GM19463 (cell line): Measurements from ENCODE around the gene TSPAN13.

Experiments used
- ATAC-seq: cut with Tn5 transposase; IDR thresholded peaks from one replicate; pipeline ENCODE4 v1.9.1; 2021; ENCODE audit warnings: mild to moderate bottlenecking, moderate library complexity; ENCODE audit not compliant: unreplicated experiment

The TSPAN13 gene

DNA sequence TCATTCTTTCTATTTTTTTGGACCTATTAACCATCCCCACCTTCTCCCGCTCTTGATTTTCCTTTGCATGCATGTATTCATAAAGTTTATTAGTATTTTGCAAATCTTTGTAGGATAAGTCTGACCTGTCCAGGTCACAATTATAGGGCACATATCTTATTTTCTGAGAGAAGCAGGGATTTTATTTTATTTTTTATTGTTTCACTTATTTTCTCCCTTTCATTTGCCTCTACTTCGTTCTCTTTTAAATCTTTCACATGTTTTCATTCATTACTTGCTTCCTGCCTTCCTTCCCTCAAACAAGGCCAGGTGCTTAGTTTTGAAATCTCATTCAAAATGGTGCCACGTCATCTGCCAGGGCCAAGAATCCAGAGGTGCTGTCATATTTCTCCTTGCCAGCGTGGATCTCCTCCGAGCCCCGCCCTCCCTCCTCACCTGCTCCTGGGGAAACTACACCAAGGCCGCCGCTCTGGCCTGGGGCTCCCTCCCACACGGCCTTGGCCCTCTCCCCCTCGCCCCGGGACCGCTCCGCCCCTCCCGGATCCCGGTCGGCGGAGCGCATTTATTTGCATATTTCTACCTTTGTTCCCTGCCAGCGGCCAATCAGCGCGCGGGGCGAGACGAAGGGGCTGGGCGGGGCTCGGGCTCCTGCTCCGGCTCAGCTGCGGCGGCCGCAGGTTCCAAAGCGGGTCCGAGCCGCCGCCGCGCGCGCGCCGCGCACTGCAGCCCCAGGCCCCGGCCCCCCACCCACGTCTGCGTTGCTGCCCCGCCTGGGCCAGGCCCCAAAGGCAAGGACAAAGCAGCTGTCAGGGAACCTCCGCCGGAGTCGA is at the start of gene TSPAN13:
TSPAN13 (plus strand) TSS at position 654 of the 830 bp plus-strand sequence. CDS start 213 bp downstream, outside the sequence.
- peak; percentile 62 for ATAC-seq

- ATAC-seq: no peak
Measured at GRCh38 chr7:16708511-16708910, 45.0 kb upstream of the TSPAN13 start.

DNA sequence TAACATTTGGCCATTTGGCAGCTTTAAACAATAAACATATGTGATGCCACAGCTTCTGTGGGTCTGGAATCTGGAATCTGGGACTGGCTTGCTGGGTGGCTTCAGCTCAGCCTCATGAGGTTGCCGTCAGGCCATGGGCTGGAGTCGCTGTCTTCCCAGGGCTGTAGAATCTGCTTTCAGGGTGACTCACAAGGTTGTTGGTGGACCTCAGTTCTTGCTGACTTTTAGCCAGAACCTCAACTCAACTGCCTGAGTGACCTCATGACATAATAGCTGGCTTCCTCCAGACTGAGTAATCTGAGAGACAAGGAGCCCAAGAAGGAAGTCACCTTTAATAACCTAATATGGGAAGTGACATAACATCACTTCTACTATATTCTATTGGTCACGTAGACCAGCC is 44.6 kb upstream of the TSPAN13 start:
- ATAC-seq: no peak

DNA sequence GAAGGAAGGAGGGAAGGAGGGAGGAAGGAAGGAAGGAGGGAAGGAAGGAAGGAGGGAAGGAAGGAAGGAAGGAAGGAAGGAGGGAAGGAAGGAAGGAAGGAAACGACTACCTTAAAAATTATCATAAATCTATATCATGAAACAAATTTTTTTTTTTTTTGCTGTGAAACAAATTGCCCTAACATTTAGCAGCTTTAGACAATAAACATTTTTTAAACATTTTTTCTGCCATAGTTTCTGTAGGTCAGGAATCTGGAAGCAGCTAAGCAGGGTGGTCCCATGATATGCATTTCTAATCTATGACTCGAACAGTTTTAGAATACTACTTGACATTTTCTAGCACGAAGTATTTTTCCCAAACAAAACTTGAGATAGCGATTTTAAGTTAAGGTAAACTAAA is 42.9 kb upstream of the TSPAN13 start:
- no peak for ATAC-seq

GRCh38 chr7:16711730-16712129 is 41.8 kb upstream of the TSPAN13 start:
- ATAC-seq: no peak

GRCh38 chr7:16712916-16713315 is 40.6 kb upstream of the TSPAN13 start:
- ATAC-seq: no peak

GRCh38 chr7:16715928-16716327 is 37.6 kb upstream of the TSPAN13 start:
- no peak for ATAC-seq

GRCh38 chr7:16718111-16718656 is 35.4 kb upstream of the TSPAN13 start:
- no peak for ATAC-seq

DNA sequence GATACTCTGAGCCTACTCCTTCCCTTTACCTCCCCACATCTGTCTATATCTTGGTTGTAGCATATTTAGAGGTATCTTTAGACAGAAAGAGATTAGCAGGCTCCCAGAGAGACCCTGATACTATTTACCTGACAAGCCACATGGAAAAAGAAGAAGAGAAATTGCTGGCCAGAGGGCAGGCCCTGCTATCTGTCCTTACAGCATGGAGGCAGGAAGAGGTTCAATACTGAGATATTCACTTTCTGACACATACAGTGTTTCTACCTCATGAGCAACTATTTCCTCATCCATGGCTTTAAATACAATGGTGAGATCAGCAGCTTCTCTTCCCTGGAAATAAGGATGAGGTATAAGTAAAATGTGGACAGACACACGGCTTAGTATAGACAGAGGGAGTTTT is 33.9 kb upstream of the TSPAN13 start:
- ATAC-seq: no peak

GRCh38 chr7:16721541-16721940 is 32.0 kb upstream of the TSPAN13 start:
- ATAC-seq: no peak

DNA sequence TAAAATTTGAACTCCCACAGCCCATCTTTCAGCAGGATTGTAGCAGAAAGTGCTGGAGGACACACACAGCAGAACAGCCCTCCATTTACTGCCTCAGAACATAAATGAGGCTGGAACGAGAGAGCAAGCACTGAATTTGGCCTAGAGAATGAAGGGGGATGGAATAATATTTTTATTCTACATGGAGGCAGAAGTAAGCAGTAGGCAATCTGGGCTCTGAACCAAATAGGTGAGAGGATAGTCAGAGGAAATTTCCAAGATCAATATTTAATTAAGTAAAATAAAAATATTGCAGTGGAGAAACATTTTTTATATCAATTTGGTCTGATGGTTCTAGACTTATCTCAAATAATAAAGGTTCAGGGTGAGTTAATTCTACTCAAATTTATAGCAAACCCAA is 29.2 kb upstream of the TSPAN13 start:
- no peak for ATAC-seq

- ATAC-seq: no peak
Measured at GRCh38 chr7:16726189-16726588, 27.4 kb upstream of the TSPAN13 start.

- ATAC-seq: no peak
Measured at GRCh38 chr7:16727736-16728135, 25.8 kb upstream of the TSPAN13 start.

GRCh38 chr7:16728811-16729210 is 24.7 kb upstream of the TSPAN13 start:
- ATAC-seq: no peak

DNA sequence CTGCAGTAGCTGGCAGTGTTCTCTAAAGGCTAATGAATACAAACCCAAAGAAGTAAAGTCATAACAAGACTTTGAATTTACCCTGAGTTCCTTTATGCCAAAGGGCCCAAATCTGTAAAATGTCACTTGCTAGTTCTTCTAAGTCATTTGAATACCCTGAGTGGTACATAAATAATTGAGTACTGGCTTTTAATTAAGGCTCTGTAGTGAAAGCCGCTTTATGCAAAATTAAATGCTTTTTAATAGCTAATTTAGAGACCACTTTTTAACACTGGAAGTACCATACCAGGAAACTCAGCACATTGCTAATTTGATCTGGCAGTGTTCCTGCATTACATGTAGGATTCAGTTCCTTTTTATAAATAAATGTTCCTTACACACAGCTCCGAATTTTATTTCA is 24.0 kb upstream of the TSPAN13 start:
- ATAC-seq: no peak

DNA sequence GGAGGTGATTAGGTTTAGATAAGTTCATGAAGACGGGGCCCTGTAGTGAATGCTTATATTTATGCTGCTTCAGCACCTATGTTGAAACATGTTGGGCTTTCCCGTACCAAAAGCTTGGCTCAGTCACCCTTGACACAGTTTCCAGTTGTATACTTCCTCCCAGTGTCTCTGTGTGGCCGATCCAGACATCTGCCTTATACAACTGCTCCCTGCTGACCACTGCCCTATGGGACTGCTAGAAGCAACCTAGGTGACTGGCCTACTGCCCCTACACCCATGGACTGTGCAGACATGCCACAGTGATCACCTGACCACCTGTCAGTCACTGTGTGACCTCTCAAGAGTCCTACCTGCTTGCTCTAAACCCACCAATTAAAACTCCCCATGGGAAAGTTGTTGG is 22.6 kb upstream of the TSPAN13 start:
- no peak for ATAC-seq

DNA sequence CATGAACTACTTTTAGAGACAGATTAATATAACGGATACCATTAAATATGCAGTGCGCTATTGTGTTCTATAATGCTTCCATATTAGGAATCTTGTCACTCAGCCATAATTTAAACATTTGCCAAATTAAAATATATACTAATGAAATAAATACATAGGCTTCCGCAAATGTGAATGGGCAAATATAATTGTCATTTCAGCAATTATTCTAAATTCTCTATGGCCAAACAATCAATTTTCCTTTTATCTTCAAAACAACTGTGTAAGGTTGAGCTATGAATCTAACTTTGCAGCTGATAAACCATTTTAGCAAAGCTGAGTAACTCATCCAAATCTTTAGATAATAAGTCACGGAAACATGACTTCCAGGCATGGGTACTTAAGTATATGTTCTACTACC is 20.7 kb upstream of the TSPAN13 start:
- no peak for ATAC-seq

DNA sequence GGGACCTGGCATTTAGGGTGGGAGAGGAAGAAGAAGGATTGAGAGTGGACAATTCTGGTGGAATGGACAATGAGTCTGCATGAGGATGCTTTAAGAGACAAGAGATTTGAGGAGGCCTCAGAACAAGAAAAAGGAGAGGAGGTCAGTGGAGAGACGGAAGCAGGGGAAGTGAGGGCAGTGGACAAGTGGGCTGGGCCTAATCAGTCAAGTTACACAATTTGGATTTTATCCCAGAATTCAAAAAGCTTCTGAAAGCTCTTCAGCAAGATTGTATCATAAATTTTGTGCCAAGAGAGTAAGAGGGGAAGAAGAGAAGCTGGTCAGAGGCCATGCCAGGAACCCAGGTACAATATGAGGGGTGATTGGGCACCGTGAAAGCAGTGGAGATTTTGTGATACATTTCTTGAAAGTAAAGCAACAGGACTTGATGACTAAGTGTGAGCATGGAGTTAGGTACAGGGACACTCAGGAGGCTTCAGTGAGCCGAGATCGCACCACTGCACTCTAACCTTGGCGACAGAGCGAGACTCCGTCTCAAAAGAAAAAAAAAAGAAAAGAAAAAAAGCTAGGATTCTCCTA is 19.3 kb upstream of the TSPAN13 start:
- ATAC-seq: no peak

GRCh38 chr7:16735020-16735419 is 18.5 kb upstream of the TSPAN13 start:
- ATAC-seq: no peak

DNA sequence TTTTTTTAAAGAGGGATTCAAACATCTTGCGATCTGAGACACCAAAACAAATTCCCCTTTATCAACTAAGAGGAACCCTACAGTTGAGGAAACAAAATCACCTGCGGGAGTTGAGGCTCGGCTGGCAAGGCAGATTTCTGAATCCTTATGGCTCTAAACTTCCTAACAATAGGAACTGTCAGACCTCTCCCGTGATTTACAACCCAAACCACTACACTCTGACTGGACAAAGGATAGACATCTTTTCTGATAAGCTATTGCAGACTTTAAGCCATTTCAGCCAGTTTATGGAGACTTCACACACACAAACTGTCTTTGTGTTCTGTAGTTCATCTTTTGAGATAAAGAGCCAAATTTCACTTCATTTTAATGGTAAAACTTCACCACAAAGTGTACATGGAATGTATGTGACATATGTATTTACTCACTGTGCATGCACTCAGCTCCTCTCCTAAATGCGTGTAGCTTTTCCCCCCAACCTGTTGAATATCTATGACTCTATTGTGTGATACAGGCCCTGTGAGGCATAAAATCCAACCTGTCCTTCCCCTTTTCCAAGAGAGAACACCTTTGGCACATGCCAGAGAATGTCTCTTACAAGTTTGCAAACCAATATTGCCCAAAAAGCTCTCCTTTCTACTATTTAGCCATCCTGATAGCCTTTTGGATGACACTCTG is 15.4 kb upstream of the TSPAN13 start:
- ATAC-seq: no peak

GRCh38 chr7:16739863-16740622 is 13.5 kb upstream of the TSPAN13 start:
- ATAC-seq: no peak
